Measurements from ENCODE around the gene CDH22.

Gene CDH22

DNA sequence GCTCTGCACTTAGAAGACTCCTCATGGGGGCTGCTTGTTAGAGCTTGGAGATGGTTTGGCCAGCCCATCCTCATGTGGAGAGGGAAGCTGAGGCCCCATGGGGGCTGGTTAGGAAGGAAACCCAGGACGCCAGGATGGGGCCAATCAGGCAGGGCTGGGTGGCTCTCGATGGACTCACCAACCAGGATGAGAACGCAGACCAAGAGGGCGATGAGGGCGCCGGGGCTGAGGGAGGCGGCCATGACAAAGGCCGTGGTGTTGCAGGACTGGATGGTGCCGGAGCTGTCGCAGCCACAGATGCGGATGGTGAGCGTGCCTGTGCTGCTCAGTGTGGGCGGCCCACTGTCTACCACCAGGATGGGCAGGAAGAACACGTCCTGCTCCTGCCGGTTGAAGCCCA is 130.5 kb downstream of the CDH22 start:
- Histone ChIP-seq H3K36me3 (ENCODE audit: control insufficient read depth in 2 of 2, insufficient read depth in 2 of 2, low read length in 2 of 2) (no peaks in the 10 kb centered on the region), H3K27me3 (ENCODE audit: control insufficient read depth in 1 of 2, insufficient read depth in 2 of 2, low read length in 2 of 2) (peaks cover 38 to 46% of the 10 kb centered on the region in 2 donors), H3K4me3 (ENCODE audit: low read length in 2 of 2) (no peak overlapping the region), H3K4me1 (ENCODE audit: control insufficient read depth, insufficient read depth, low read length) (peaks cover 2% of the 10 kb centered on the region), H3K9me3 (ENCODE audit: control insufficient read depth in 2 of 2, low read length in 2 of 2) (no peaks in the 10 kb centered on the region), H3K9ac (ENCODE audit: low read length in 2 of 2) (no peak overlapping the region), H3K27ac (ENCODE audit: low read length) (no peak overlapping the region)

DNA sequence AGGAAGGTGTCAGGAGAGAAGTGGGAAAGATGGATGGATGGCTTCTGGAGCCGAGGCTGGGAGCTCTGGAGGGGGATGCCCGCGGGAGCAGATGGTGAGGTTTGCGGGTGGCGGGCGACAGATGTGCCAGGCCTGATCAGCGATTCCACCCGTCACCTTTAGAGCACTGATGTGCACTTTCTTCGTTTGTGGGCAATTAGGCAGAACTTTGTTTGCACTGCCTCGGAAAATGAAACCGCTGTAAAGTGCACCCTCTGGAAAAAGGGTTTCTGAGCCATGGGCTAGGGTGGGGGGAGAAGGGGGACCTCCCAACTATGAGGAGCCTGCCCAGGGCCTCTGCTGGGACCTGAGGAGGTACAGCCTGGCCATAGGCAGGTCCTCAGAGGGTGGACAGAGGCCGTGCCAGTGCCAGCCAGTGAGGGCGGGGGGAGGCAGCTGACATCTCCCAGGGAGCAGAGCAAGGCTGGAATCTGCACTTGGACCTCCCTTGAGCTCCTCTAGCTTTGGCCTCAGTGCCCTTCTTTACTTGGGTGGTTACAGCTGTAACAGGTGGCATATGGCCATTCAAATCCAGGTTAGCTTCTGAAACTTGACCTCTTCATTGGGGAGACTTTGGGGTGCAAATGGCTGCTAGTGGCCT is 131.4 kb downstream of the CDH22 start:
- no peaks in the 10 kb centered on the region for H3K36me3 ChIP-seq (ENCODE audit: control insufficient read depth in 2 of 2, insufficient read depth in 2 of 2, low read length in 2 of 2)
- no peaks in the 10 kb centered on the region for H3K9me3 ChIP-seq (ENCODE audit: control insufficient read depth in 2 of 2, low read length in 2 of 2)
- no peak overlapping the region for H3K27ac ChIP-seq (ENCODE audit: low read length)
- H3K9ac ChIP-seq (ENCODE audit: low read length in 2 of 2), result no peak overlapping the region
- peaks cover 34 to 52% of the 10 kb centered on the region in 2 donors for H3K27me3 ChIP-seq (ENCODE audit: control insufficient read depth in 1 of 2, insufficient read depth in 2 of 2, low read length in 2 of 2)
- H3K4me1 ChIP-seq (ENCODE audit: control insufficient read depth, insufficient read depth, low read length), result peaks cover 2% of the 10 kb centered on the region
- no peak overlapping the region for H3K4me3 ChIP-seq (ENCODE audit: low read length in 2 of 2)

DNA sequence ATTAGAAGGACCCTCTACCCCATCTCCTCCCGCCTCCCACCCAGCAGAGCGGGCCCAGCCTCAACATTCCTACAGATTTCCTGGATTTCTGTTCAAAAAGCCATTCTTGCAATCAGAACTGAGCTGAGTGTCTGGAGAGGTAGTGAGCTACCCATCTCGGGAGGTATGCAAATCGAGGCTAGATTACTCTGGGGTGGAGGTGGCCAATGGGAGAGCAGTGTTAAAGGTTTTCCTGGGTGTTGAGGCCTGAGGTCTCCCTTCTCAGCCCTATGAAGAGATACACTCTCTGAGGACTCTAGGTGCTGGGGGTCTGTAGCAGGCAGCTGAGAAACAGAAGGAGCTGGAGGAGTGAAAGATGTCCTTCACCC is 133.2 kb downstream of the CDH22 start:
- H3K4me1 ChIP-seq (ENCODE audit: control insufficient read depth, insufficient read depth, low read length), result peaks cover 2% of the 10 kb centered on the region
- H3K9me3 ChIP-seq (ENCODE audit: control insufficient read depth in 2 of 2, low read length in 2 of 2), result no peaks in the 10 kb centered on the region
- H3K27ac ChIP-seq (ENCODE audit: low read length), result no peak overlapping the region
- H3K4me3 ChIP-seq (ENCODE audit: low read length in 2 of 2), result no peak overlapping the region
- no peaks in the 10 kb centered on the region for H3K36me3 ChIP-seq (ENCODE audit: control insufficient read depth in 2 of 2, insufficient read depth in 2 of 2, low read length in 2 of 2)
- H3K27me3 ChIP-seq (ENCODE audit: control insufficient read depth in 1 of 2, insufficient read depth in 2 of 2, low read length in 2 of 2), result peaks cover 40 to 59% of the 10 kb centered on the region in 2 donors
- H3K9ac ChIP-seq (ENCODE audit: low read length in 2 of 2), result no peak overlapping the region

DNA sequence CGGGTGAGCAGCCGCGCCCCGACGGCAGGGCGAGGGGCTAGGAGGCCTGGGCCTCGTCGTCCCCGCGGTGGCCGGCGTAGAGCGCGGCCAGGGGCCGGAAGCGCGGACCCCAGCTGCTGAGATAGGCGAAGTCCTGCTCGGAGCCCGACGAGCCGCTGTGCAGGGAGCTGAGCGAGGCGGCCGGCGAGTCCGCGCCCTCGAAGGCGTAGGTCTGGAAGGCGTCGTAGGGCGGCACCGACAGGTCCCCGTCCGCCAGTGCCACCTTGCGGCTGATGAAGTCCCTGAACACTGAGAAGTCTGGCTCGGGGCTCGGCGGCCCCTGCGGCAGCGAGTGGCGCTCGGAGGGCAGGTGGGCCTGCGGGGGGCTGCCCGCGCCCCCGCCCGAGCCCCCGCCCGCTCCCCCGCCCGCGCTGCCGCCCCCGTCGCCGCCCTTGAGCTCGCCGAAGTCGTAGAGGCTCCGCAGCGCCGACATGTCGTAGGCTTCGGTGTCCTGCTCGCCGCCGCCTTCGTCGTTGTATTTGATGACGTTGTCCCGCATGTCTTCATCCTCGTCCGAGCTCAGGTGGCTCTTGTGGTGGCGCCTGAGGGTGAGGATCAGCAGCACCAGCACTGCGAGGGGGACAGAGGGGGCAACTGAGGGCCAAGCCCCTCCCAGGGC is 133.7 kb downstream of the CDH22 start:
- H3K27me3 ChIP-seq (ENCODE audit: control insufficient read depth in 1 of 2, insufficient read depth in 2 of 2, low read length in 2 of 2), result peaks cover 40 to 58% of the 10 kb centered on the region in 2 donors

DNA sequence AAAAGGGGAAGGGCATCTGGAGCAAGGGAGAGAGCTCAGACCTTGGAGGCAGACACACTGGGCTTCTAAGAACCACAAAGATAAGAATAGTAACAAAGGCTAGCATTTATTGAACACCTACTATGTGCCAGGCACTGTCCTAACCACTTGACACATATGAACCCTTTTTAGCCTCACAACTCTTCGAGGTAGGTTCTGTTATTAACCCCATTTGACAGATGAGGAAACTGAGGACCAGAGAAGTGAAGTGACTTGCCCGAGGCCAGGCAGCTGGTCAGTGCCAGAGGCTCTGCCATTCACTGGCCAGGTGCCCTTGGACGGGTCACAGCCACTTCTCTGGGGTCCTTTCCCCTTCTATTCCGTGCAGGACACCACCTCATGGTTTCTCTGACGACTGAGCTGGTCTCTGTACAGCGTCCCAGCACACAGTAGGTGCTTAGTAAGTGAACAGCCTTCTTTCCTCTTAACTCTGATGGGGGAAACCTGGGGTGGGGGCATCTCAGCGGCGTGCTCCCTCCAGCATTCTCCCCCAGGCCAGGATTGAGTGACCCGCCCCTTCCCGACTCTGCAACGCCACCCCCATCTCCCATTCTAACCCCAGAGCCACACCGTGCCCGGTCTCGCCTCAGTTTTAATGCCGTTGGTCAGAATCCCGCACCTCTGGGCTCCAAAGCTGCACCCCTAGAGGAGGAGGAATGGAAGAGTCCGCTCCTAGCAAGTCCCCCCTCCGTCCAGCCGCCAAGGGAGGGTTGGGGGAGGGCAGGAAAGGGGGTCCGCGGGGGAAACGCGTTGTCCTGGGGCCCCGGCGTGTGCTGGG is 134.4 kb downstream of the CDH22 start:
- Histone ChIP-seq H3K9ac (ENCODE audit: low read length in 2 of 2) (no peak overlapping the region), H3K4me3 (ENCODE audit: low read length in 2 of 2) (no peak overlapping the region), H3K27me3 (ENCODE audit: control insufficient read depth in 1 of 2, insufficient read depth in 2 of 2, low read length in 2 of 2) (peaks cover 40 to 63% of the 10 kb centered on the region in 2 donors), H3K9me3 (ENCODE audit: control insufficient read depth in 2 of 2, low read length in 2 of 2) (no peaks in the 10 kb centered on the region), H3K36me3 (ENCODE audit: control insufficient read depth in 2 of 2, insufficient read depth in 2 of 2, low read length in 2 of 2) (no peaks in the 10 kb centered on the region), H3K27ac (ENCODE audit: low read length) (no peak overlapping the region), H3K4me1 (ENCODE audit: control insufficient read depth, insufficient read depth, low read length) (peaks cover 2% of the 10 kb centered on the region)

More for the DNA sequence above, 133.7 kb downstream of the CDH22 start:
- Histone ChIP-seq H3K4me1 (ENCODE audit: control insufficient read depth, insufficient read depth, low read length) (peaks cover 2% of the 10 kb centered on the region), H3K36me3 (ENCODE audit: control insufficient read depth in 2 of 2, insufficient read depth in 2 of 2, low read length in 2 of 2) (no peaks in the 10 kb centered on the region), H3K27ac (ENCODE audit: low read length) (no peak overlapping the region), H3K9me3 (ENCODE audit: control insufficient read depth in 2 of 2, low read length in 2 of 2) (no peaks in the 10 kb centered on the region), H3K4me3 (ENCODE audit: low read length in 2 of 2) (no peak overlapping the region), H3K9ac (ENCODE audit: low read length in 2 of 2) (no peak overlapping the region)

DNA sequence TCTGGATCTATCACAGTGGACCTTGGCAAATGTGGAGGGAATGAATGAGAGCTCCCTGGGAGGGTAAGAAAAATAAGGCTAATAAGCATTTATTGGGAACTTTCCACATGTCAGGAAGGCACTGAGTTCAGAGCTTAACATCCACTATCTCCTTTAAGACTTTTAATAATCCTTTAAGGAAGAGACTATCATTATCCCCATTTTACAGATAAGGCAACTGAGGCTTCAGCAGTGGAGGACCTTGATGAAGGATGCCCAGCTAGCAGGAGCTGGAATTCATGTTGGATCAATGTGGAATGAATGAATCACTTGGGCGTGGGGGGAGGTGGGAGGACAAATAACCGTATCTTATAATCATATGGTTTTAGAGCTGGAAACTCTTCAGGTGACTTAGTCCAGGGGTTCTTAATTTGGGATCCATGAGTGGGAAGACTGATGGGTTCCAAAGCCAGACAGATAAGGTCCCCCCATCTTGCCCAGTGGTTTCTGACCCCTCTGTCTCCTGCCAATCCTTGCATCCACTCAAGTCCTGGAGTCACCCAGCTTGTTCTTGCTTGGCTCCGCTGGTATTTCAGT is 135.2 kb downstream of the CDH22 start:
- Histone ChIP-seq H3K27ac (ENCODE audit: low read length) (no peak overlapping the region), H3K4me1 (ENCODE audit: control insufficient read depth, insufficient read depth, low read length) (peaks cover 2% of the 10 kb centered on the region), H3K4me3 (ENCODE audit: low read length in 2 of 2) (no peak overlapping the region), H3K9me3 (ENCODE audit: control insufficient read depth in 2 of 2, low read length in 2 of 2) (no peaks in the 10 kb centered on the region), H3K27me3 (ENCODE audit: control insufficient read depth in 1 of 2, insufficient read depth in 2 of 2, low read length in 2 of 2) (peaks cover 45 to 66% of the 10 kb centered on the region in 2 donors), H3K36me3 (ENCODE audit: control insufficient read depth in 2 of 2, insufficient read depth in 2 of 2, low read length in 2 of 2) (no peaks in the 10 kb centered on the region), H3K9ac (ENCODE audit: low read length in 2 of 2) (no peak overlapping the region)

DNA sequence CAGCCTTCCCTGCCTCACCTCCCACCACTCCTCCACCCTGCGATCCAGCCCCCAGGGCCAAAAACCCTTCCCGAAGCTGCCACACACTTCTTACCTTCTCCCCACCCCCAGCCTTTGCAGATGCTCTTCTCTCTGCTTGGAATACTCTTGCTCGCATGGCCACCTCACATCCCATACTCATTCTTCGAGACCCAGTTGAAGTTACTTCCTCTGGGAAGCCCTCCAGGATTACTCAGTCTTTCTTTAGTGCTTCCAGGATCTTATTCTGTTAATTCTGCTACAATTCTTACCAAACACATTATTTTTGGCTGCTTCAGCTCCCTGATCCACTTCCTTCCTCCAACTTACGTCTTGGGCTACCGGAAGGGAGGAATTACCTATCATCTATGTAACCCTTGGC is 135.8 kb downstream of the CDH22 start:
- H3K4me1 ChIP-seq (ENCODE audit: control insufficient read depth, insufficient read depth, low read length), result peaks cover 2% of the 10 kb centered on the region
- no peaks in the 10 kb centered on the region for H3K9me3 ChIP-seq (ENCODE audit: control insufficient read depth in 2 of 2, low read length in 2 of 2)
- H3K9ac ChIP-seq (ENCODE audit: low read length in 2 of 2), result no peak overlapping the region
- H3K4me3 ChIP-seq (ENCODE audit: low read length in 2 of 2), result no peak overlapping the region
- H3K27ac ChIP-seq (ENCODE audit: low read length), result no peak overlapping the region
- H3K27me3 ChIP-seq (ENCODE audit: control insufficient read depth in 1 of 2, insufficient read depth in 2 of 2, low read length in 2 of 2), result peaks cover 48 to 63% of the 10 kb centered on the region in 2 donors
- H3K36me3 ChIP-seq (ENCODE audit: control insufficient read depth in 2 of 2, insufficient read depth in 2 of 2, low read length in 2 of 2), result no peaks in the 10 kb centered on the region

DNA sequence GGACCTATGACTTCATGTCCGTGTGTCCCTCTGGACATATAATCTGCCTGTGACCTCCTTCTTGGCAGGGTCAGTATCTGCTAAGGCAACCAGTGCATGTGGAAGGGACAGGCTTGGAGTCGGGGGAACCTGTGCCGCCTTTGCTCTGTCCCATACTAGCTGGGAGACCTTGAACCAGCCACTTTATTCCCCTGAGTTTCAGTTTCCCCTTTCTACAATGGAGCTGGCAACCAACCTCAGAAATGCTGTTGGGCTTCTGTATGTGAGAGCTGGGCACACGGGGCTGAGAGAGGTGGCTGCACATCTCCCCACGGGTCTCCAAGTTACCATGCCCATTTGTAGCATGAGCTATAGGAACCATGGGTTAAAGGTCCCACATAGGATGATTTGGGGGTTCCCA is 136.4 kb downstream of the CDH22 start:
- Histone ChIP-seq H3K4me3 (ENCODE audit: low read length in 2 of 2) (no peak overlapping the region), H3K4me1 (ENCODE audit: control insufficient read depth, insufficient read depth, low read length) (peaks cover 2% of the 10 kb centered on the region), H3K9ac (ENCODE audit: low read length in 2 of 2) (no peak overlapping the region), H3K27me3 (ENCODE audit: control insufficient read depth in 1 of 2, insufficient read depth in 2 of 2, low read length in 2 of 2) (peaks cover 48 to 59% of the 10 kb centered on the region in 2 donors), H3K9me3 (ENCODE audit: control insufficient read depth in 2 of 2, low read length in 2 of 2) (peaks cover 0 to 3% of the 10 kb centered on the region in 2 donors), H3K27ac (ENCODE audit: low read length) (no peak overlapping the region), H3K36me3 (ENCODE audit: control insufficient read depth in 2 of 2, insufficient read depth in 2 of 2, low read length in 2 of 2) (no peaks in the 10 kb centered on the region)

DNA sequence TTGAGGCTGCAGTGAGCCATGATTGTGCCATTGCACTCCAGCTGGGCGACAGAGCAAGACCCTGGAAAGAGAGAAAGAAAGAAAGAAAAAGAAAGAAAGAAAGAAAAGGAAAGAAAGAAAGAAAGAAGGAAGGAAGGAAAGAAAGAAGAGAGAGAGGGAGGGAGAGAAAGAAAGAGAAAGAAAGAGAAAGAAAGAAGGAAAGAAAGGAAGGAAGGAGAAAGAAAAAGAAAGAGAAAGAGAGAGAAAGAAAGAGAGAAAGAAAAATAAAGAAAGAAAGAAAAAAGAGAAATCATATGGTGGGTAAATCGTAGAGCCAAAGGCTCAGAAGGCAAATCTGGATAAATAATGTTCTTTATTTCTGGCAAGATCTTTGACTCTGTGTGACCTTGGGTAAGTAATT is 136.8 kb downstream of the CDH22 start:
- H3K4me1 ChIP-seq (ENCODE audit: control insufficient read depth, insufficient read depth, low read length), result peaks cover 2% of the 10 kb centered on the region
- H3K9ac ChIP-seq (ENCODE audit: low read length in 2 of 2), result no peak overlapping the region
- no peaks in the 10 kb centered on the region for H3K36me3 ChIP-seq (ENCODE audit: control insufficient read depth in 2 of 2, insufficient read depth in 2 of 2, low read length in 2 of 2)
- H3K27ac ChIP-seq (ENCODE audit: low read length), result no peak overlapping the region
- peaks cover 48 to 59% of the 10 kb centered on the region in 2 donors for H3K27me3 ChIP-seq (ENCODE audit: control insufficient read depth in 1 of 2, insufficient read depth in 2 of 2, low read length in 2 of 2)
- peaks cover 0 to 3% of the 10 kb centered on the region in 2 donors for H3K9me3 ChIP-seq (ENCODE audit: control insufficient read depth in 2 of 2, low read length in 2 of 2)
- no peak overlapping the region for H3K4me3 ChIP-seq (ENCODE audit: low read length in 2 of 2)

DNA sequence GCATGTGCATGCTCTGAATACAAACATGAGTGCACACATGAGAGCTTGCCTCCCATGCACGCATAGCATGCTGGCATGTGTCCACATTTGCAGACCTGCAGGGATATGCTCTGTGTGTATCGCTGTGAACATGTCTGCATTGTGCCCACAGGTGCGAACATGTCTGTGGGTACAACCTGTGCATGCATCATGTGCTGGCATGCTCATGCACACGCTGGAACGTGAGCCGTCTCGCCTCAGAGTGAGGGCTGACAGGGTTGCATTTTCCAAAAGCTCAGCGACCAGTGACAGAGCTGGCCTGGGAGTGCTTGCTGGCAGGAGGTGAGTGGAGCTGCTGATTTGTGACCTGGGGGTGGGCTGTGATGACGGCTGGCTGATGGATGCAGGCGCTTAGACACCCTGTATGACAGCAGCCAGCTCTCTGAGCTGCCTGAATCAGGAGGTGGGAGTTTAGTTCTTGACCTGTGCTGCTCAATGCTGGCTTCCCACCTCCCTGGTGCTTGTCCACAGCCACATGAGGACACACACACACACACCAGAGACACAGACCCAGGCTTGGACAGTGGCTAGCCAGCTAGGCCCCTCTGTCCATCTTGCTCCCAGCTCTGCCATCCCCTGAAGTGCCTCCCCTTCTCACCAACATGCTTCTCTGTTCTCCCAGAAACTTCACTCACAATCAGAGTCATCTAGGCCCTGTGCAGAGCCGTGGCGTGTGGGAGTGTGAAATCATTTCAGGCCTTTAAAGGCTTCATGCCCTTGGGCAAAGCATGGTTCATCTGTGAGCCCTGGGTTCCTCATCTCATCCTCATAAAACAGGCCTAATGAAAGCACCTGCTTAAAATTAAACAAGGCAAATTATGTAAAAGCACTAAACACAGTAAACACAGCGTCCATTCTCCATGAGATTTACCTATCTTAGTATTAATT is 138.8 kb downstream of the CDH22 start:
- no peak overlapping the region for H3K9ac ChIP-seq (ENCODE audit: low read length in 2 of 2)
- H3K27me3 ChIP-seq (ENCODE audit: control insufficient read depth in 1 of 2, insufficient read depth in 2 of 2, low read length in 2 of 2), result peaks cover 37 to 51% of the 10 kb centered on the region in 2 donors
- H3K36me3 ChIP-seq (ENCODE audit: control insufficient read depth in 2 of 2, insufficient read depth in 2 of 2, low read length in 2 of 2), result no peaks in the 10 kb centered on the region
- peaks cover 0 to 3% of the 10 kb centered on the region in 2 donors for H3K9me3 ChIP-seq (ENCODE audit: control insufficient read depth in 2 of 2, low read length in 2 of 2)
- no peak overlapping the region for H3K4me3 ChIP-seq (ENCODE audit: low read length in 2 of 2)
- no peaks in the 10 kb centered on the region for H3K4me1 ChIP-seq (ENCODE audit: control insufficient read depth, insufficient read depth, low read length)
- H3K27ac ChIP-seq (ENCODE audit: low read length), result no peak overlapping the region
